Fibroblast of upper back skin (primary cell): Measurements from ENCODE around the gene ZSCAN16.

ENCODE experiments used
- DNase-seq: peaks from one replicate; pipeline ENCODE4 v3.0.0-alpha.2; 2013

The ZSCAN16 gene

DNA sequence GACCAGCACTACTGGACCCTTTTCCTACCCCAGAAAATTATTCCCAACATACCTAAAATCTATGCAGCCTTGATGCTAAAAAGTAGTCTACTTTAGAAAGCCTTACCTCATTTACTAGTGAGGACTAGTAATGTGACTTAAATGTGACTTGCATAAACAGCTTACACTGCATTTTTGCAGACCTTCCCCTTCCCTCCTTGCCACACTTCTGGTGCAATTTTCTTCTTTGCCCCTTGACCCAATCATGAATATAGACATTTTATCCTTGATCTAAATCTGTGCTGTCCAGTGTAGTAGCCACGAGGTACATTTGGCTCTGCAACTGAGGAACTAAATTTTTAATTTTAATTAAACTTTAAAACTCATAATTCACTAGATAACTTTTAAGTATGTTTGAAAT is 10.3 kb downstream of the ZSCAN16 start:
- DNase-seq, result no peak

DNA sequence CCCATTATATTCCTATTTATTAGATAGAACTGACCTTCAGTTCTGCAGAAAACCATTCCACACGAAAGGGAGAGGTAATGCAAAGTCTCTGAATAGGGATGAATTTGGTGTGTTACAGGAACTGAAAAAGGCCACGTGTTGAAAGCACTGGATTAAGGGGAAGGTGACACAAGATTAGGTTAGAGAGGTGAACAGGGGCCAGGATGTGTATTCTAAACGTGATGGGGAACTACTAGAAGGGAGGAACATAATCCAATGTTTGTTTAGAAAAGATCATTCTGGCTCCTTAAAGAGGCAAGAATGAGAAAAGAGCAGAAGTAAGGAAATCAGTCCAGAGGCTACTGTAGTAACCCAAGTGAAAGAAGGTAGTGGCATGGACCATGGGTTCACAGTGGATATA is 11.0 kb downstream of the ZSCAN16 start:
- DNase-seq, result no peak

DNA sequence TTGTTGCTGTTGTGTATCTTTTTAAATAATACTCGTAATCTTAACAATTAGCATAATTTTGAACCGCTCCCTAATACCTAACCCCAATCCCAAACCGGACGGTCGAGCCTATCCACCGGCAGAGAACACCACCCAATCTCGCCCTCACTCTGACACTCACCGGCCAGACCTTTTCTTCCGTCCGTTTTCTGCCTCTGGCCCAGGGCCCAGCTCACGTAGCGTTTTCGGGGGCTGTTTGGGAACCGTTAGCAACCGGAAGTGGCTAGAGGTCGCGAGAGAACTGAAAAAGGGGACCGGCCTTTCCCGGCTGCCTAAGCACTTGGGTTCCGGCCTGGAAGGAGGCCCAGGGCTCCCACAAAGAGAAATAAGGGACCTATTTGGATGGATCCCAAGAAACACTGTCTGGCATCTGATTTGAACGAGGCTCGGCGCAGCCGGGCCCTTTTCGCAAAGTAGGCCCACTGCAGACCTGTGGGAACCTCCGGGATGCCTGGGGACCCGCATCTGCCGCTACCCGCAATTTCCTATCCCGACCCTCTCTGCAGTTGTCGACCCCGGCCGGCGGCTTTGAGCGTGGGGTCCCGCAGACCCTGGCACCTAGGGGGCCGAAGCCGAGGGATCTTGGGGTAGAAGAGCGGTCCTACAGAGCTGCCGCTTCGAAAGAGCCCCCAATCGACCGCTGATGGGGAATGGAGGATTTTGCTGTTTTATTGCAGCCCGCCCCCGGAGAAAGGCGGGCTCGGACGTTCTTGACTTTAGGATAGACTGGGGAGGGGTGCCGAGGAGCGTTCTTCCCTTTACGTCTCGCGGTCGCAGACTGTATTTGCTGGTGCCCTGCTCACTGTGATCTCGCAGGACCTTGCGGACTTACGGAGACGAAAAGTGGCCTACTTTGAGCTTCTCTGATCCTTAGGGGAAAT is 12.4 kb downstream of the ZSCAN16 start:
- DNase-seq, result peak; percentile 96

DNA sequence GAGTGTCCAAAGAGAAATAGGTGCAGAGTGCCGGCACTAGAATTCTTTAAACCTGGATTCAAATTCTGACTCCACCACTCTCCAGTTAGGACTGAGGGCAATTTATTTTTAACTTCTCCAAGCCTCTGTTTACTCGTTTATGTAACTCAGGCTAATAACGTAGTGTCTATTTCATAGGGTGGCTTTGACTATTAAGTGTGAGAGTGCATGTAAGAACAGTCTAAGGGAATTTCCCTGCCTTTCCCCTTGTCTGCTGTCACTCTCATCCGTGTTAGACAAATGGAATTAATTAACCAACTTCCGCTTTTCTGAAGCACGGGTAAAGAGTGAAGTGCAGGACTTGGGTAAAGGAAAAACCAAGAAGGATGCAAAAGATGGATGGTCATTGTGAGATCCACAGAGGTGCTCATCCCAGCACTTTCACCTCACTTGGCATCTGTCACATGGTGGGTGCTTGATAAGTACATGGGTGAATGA is 13.1 kb downstream of the ZSCAN16 start:
- peak; percentile 41 for DNase-seq

DNA sequence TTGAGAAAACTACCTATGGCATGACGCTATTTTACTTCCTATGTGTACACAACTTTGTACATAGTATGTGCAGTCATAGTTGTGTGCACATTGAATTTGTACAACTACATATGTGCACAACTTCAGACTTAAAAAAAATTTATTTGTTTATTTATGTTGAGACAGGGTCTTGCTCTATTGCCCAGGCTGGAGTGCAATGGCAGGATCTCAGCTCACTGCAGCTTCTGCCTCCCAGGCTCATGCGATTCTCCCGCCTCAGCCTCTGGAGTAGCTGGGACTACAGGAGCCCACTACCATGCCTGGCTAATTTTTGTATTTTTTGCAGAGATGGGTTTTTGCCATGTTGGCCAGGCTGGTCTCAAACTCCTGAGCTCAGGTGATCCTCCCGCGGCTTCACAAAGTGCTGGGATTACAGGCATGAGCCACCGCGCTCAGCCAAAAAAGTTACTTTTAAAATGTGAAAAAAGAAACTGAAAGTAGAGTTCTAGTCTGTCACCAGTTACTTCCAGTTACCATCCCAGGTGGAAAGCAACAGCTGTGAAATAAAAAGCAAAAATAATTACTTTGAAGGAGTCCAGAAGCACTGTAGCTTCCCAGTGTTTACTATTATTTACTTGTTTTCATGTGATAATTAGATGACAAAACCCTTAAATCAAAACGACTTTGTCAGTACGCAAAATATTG is 15.6 kb downstream of the ZSCAN16 start:
- DNase-seq, result no peak

DNA sequence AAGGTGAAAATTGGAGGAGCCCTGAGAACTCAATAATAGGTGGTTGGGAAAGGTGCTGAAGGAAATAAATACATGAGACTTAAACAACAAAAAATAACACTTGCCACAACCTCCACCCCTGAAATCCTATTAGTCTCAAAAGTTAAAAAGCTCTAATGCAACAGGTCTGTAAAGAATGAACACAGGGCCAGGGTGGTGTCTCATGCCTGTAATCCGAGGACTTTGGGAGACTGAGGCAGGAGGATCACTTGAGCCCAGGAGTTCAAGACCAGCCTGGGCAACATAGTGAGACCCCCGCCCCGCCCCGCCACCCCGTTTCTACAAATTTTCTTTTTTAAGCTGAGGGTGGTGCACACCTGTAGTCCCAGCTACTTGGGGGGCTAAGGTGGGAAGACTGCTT is 16.2 kb downstream of the ZSCAN16 start:
- no peak for DNase-seq

DNA sequence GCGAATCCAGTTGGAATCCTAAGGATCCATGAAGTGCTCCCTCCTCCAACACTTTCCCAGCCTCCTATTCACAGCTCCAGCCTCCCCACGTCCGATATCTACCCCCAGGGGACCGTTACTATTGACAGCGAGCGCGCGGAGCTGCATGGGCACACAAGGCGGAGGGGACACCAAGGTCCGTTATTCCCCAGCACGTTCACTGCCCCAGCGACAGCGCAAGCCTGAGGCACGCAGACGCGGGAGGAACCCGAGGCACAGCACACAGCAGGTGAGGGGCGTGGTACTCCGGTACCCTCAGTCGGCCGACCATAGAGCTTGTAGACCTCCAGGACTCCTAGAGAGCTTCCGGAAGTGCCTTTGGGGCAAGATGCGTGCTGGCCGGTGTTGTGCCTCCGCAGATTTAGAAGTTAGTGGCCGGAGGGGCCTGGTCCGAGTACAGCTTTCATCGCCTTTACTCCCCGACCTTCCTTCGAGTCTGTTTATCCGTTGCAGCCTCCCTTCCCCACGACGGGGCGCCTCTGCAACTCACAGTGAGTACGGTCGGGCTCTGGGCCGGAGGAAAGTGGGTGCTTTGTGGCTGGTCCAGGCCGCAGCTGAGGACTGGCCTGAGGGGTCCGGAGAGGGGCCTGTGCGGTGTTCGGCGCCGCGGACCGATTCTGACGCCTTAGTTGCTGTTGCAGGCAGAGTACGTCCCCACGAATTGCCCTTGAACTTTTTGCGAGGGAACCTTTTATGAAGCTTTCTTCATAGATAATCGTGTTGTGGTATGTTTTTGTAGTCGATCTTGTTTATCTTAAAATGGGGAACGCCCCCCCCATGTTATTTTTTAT is 17.3 kb downstream of the ZSCAN16 start, which contains the start of gene ZKSCAN8:
Gene ZKSCAN8 (plus strand): TSS at position 384 of the 830 bp plus-strand sequence. CDS start 6,525 bp downstream, outside the sequence.
- peak; percentile 85 for DNase-seq

DNA sequence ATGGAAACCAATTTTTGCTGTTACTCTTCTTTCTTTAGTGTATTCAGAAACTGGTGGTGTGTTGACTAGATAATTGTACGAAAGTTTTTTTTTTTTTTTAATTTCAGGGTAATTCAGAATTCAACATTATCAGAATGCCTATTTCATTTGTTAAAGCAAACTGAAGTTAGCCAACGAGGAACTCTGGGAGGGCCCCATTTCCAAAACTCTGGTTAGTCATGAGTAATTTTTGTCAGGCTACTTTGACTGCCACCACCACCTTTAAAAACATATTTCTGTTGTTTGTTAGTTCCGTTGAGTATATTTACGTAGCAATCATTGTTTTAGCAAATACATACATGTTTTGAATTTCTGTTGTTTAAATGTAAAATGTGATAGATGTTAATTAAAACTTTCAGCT is 18.0 kb downstream of the ZSCAN16 start:
- no peak for DNase-seq

DNA sequence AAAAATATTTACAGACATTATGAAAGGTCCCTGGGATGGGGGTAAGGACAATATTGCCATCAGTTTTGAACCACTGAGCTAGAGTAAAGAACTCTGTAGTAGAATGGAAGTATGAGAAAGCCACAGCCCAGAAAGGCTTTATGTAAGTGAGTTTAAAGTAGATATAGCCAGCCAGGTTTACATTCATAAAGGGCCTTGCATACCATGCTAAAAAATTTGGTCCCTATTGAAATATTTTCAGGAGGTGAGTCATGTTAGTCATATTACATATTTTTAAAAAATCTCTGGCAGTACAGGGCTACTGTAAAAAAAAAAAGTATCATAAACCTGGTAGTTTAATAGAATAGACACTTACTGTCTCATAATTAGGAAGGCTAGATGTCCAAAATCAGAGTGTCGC is 20.8 kb downstream of the ZSCAN16 start:
- DNase-seq, result peak; percentile 46

DNA sequence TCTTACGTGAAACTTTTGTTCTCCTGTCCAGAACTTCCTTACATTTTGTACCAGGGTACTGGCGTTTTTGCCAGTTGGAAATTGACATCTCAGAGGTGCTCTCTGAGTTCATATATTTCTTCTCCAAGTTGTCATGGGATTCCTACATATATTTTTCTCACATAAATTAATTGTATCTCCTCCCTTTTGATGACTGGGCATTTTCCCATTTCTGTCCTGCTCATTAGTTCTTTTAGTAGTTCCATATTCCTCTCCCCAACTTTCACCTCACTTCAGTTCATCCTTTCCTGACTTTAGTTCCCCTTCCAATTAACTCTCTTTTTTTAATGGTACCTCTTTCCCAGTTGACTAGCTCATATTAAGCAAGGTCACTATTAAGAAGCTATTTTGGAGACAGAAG is 28.1 kb downstream of the ZSCAN16 start:
- no peak for DNase-seq

DNA sequence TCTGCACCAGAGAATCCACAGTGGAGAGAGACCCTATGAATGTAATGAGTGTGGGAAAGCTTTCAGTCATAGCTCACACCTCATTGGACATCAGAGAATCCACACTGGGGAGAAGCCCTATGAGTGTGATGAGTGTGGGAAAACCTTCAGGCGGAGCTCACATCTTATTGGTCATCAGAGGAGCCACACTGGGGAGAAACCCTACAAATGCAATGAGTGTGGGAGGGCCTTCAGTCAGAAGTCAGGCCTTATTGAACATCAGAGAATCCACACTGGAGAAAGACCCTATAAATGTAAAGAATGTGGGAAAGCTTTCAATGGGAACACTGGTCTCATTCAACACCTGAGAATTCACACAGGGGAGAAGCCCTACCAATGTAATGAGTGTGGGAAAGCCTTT is 29.1 kb downstream of the ZSCAN16 start:
- DNase-seq, result no peak

DNA sequence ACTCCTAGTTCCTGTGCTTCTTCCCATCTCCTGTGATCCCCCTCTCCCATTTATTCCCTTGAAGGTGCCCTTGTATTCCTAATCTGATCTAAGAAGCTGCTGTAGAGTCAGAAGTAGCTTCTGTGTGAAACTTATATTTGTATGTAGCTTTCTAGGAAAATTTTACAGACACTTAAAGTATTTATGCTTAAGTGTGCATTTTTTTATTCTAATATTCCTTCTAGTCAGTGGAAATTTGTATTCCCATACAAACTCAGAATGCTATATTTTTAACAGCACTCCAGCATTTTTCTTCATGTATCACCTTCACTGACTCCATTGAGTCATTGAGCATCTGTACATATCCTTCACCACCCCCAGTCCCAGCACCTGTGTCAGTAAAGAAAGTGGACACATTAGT is 29.9 kb downstream of the ZSCAN16 start:
- no peak for DNase-seq

DNA sequence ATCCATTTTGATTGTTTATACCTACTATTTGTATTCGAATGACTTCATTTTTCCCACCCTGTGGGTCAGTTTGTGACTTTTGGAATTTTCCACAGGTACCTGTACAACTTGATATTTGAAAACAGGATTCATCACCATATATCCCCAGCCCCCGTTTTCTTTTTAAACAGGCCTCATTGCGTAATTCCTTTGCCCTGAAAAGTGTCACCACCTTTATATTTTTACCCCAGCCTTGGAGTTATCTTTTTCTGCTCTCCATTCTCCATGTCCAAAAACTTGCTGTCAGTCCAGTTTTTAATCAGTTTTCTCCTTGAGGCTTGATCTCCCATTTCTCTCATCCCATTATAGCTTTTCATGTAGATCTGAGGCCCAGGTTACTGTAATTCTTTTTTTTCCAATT is 33.9 kb downstream of the ZSCAN16 start:
- no peak for DNase-seq

DNA sequence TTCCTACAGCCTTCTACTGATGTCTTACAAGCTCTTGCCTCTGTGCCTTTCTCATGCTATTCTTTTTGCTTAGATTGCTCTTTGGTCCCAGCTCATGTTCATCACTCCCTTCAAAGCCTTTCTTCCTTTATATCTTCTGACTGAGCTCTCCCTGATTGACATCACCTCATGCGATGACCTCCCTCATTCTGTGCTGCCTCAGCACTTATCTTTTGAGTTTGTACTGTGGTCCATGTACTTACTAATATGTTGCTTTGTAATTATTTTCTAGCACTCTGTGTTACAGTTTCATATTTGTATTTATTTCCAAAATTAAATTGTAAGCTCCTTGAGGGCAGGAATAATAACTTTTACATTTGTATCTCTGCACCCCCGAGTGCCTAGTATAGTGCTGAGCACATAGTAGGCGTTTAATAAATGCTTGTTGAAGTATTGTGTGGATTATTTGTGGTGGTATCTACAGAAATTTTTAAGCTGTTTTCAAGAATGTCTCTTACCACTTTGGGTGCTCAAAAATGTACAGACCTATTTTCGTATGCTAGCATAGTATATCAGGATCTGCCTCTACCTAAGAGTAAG is 34.7 kb downstream of the ZSCAN16 start:
- DNase-seq, result no peak

DNA sequence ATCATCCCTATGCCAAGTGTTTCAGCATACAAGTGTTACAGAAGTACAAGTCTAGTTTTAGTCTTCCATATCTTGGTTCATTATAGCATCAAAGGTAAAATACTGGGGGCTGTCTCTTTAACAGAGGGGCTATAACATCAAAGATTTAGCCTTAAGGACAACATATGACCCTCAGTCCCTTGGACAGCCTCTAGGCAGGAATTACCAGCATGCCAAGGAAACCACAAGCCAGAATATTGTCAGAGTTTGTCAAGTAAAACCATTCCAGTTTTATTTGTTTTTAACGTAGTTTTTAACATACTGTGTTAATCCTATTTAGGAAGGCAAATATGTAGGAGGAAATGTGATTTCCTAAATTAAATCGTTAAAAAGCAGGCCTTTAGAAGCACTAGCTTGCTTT is 35.8 kb downstream of the ZSCAN16 start:
- DNase-seq, result no peak

DNA sequence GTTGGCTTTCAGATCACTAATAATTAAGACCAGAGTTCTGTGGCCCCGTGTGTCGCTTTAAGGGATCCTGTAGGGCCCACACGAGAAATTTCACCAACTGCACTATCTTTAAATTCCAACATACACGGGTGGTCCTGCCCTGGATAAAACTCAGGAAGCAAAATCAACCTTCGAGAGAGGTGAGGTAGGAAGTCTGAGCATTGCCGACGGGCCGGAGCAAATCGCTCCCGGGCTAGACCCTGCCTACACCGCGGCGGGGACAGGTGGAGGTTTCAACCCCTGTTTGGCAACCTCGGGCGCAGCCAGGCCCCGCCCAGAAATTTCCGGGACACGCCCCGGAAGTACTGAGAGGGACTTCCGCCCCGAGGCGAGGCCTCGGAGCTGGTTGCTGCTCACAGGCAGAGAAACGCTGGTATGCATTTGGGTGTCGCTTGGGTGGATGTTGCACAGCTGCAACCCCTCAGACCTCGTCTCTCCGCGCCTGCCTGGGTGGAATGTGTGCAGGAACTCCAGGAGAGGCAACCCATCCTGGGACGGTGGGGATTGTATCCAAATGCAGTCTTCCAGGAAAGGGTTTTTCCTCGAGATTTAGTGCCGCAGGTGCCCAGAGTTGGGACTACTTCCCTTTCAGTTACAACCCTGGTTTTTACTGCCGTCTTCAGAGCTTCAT is 37.1 kb downstream of the ZSCAN16 start:
- DNase-seq, result peak; percentile 68

DNA sequence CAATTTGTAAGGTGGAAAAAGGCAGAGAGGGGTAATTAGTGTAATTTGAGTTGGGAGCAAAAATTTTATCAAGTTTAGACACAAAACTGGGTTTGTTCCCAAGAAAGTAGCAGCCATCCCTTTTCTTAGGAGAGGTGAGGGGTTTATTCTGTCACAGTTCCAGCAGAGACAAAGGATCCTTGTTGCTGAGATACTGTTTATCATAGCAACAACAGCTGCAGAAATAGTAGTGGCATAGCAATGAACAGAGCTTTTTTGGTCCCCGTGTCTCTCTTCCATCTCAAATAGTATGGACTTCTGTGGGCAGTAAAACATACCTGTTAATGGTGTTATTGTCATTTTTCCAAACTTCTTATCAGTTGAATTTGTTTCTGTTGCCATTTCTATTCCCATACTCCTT is 41.2 kb downstream of the ZSCAN16 start:
- no peak for DNase-seq

DNA sequence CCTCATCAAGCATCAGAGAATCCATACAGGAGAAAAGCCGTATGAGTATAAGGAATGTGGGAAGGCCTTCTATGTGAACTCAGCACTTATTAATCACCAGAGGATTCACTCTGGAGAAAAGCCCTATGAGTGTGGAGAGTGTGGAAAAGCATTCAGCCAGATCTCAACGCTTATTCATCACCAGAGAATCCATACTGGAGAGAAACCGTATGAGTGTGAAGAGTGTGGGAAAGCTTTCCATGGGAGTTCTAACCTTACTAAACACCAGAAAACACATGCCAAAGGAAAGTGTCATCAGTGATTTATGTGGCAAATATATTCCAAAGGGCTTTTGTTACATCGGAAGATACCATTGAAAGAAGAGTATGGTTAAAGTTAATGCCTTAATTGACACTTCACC is 42.7 kb downstream of the ZSCAN16 start:
- DNase-seq, result peak; percentile 94

DNA sequence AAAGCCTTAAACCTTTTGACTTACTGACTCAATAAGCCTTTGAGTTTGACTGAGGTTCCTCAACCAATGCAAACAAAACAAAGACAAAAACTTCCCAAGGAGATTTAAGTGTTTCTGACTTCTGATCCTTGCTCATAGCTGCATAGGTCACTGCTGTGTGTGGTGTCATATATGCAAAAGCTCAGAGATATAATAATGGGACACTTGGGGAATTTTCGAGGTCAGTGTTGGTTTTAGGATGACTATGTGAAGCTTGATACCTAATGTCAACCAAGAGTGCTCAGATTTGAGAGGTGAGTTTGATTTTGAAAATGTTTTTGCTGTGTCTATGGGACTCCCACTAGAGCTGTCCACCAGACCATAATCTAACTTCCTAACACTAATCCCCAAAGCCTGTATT is 43.5 kb downstream of the ZSCAN16 start:
- no peak for DNase-seq

DNA sequence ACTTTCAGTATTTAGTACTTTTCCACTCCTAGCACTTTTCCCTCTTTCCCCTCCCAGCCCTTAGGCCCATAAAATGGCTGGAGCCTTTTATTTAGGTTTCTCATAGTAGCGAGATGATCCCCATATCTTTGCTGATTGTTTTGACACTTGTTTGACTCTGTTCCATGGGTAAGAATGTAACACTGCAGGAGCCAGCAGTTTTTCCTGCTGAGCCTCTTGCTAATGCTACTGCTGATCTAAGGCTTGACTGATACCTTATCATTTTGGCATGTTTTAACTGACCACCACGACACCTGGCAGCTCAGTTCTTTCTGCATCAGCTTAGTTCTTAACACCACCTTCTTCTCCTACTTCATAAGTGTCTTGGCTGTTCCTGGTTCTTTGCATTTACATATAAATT is 46.9 kb downstream of the ZSCAN16 start:
- no peak for DNase-seq

DNA sequence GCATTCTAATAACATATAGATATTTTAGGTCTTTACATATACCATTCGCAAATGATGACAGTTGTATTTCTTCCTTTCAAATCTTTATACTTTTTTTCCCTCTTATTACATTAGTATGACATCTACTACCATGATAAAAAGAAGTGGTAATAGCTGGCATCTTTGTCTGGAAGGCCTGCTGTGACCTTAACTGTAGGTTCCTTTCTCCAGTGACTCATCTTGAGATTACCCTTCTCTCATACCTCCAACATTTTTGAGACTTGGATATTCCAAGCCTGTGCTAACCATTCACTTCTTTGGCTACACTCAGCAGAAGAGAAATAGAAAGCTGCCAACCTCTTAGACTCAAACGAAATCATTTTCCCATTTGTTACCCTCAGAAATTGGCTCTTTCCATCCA is 47.6 kb downstream of the ZSCAN16 start:
- DNase-seq, result no peak

DNA sequence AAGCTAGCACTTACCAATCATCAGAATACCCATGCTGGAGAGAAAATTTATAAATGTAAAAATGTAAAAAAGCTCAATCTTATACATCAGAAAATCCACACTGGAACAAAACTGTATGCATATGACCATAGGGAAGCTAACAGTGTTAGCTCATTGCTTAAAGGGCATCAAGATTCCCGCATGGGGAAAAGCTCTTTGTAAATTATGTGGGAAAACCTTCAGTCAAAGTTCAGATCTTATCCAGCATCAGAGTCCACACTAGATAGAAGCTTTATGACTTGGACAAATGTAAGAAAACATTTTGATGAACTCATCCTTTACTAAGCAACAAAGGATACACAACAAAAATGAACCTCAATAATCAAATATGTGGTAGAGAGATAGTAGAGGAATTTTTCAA is 52.0 kb downstream of the ZSCAN16 start:
- DNase-seq, result no peak
